Sciatic nerve (tissue), 2 donors: ENCODE data around the gene STRN4. TPM values are rescaled to one million over a fixed set of nuclear protein-coding genes. Genes with fewer than 3 reads are reported as not detected.
A peak's percentile ranks its signal among the peaks of the same experiment; 100 is the strongest.

ENCODE experiments used
- ATAC-seq: fragments of 200-7000 bp; cut with Tn5 transposase; one replicate; pipeline ENCODE4 v1.9.1; 2020; ENCODE audit warnings: mild to moderate bottlenecking, moderate library complexity
- DNase-seq: peaks from one replicate; pipeline ENCODE4 v3.0.0-alpha.2; 2020; ENCODE audit warnings: low spot score
- intact Hi-C: fragments of 100-400 bp; cut with DNase I; formaldehyde crosslinking; loops from one replicate; pipeline ENCODE4 v1.14.2; 2022
- total RNA-seq: library from RNA; stranded (reverse); fragmentation: NEBNext Ultra II Directional; extraction: Animal tissue kit (Norgen Biotek cat#: 25700); gene quantifications from one replicate; pipeline ENCODE4 v1.2.1, GENCODE V29; 2021
- donor health status: DM: no; HTN: no; CAD: no.
- donor health status: DM: no; HTN: no; CAD: no.

The STRN4 gene
- total RNA-seq, 1 donor from 2014 or later = 70.5 TPM

GRCh38 chr19:46729696-46730095, 16.6 kb downstream of the STRN4 start:
- intact Hi-C loops = no loop called here
- DNase-seq (no peak), ATAC-seq (no peak)

DNA sequence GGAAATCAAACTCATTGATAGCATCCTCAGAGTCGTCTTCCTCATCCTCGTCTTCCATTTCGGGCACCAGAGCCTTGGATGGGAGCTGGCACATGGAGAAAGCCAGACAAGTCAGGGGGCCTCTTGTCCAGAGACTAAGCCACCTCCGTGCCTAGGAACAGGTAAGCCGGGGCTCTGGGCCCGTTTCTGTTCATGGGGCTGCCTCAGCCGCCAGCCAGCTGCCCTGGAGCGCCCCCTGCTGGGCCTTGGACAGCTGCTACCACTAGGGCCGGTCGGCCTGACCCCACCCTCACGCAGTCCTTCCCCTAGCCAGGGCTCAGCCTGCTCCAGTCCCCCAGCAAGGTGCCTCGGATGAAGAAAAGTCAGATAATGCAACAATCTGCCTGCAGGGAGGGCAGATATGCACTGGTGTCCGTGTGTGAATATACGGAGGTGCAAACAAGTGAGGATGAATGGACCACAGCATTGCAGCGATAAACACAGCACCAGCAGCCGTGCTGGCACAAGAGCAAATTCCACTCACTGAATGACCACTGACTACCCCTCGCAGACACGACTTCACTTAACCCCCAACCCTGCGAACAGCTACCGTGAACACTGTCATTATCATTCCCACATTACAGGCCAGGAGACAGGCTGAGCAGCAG, 17.4 kb downstream of the STRN4 start:
- DNase-seq = peak; percentile 84
- intact Hi-C loops = no loop called here
- ATAC-seq = peak; percentile 65

- intact Hi-C loops = no loop called here
- ATAC-seq = no peak
- DNase-seq = peak; percentile 56
These were observed 18.0 kb downstream of the STRN4 start for GRCh38 chr19:46728208-46728607.

GRCh38 chr19:46727757-46728156, 18.5 kb downstream of the STRN4 start:
- intact Hi-C loops = no loop called here
- ATAC-seq = no peak
- DNase-seq = no peak

- ATAC-seq (no peak), DNase-seq (peak; percentile 59)
- intact Hi-C loops = no loop called here
These were observed 19.2 kb downstream of the STRN4 start for GRCh38 chr19:46726971-46727501.

- ATAC-seq (no peak), DNase-seq (peak; percentile 55)
- intact Hi-C loops = no loop called here
These were observed 19.7 kb downstream of the STRN4 start for GRCh38 chr19:46726551-46726950.

- ATAC-seq = no peak
- intact Hi-C loops = no loop called here
- no peak for DNase-seq
These were observed 20.3 kb downstream of the STRN4 start for GRCh38 chr19:46725859-46726393.

GRCh38 chr19:46725036-46725820, 21.0 kb downstream of the STRN4 start:
- peak; percentile 57 for DNase-seq
- intact Hi-C loops = no loop called here
- ATAC-seq = no peak

DNA sequence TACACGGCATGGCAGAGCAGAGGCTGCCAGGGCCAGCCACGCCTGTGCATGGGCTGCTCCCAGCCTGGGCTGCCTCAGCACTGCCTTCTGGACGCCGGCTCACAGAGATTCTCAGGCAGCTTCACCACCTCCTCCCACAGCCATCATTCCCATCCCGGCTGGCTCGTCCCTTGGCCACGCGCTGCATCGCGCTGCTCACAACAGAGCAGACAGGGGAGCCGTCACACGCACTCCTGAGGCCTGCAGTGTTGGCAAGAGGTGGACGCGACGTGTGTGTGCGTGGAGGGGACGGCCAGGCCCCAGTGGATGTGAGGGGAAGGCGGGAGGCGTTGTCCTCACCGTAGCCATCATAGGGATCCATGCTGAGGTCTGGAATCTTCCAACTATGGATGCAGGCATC, 21.8 kb downstream of the STRN4 start:
- ATAC-seq = no peak
- intact Hi-C loops = no loop called here

GRCh38 chr19:46723471-46723870, 22.8 kb downstream of the STRN4 start:
- ATAC-seq (no peak), DNase-seq (no peak)
- intact Hi-C loops = no loop called here

More for the DNA sequence above, 21.8 kb downstream of the STRN4 start:
- no peak for DNase-seq

- intact Hi-C loops = no loop called here
- ATAC-seq = no peak
- DNase-seq = no peak
These were observed 23.2 kb downstream of the STRN4 start for GRCh38 chr19:46723023-46723461.

DNA sequence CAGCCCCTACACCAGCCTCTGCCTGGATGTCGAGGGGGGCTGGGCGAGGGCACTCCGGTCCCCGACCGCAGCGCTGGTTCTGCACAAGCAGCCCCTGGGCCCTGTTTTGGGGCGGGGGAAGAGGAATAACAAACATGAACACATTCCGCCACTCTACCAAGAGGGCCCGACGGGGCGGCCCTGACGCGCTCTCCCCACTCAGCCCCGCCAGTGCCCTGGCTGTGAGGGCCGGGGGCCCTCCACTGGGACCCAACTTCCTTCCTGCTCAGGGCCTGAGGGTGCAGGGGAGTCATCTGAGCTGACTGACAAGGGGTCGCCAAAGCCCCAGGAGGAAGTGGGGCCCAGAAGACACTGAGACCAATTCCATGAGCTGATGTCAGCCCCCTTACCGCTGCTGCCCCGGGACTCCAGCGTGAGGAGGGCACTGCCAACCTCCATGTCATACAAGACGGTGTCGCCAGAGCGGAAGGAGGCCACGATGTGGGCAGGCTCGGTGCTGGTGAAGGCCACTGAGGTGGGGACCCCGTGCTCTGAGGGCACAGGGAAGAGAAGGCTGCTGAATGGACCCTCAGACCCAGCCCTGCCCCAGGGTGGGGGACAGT, 23.7 kb downstream of the STRN4 start:
- ATAC-seq (no peak), DNase-seq (peak; percentile 57)
- intact Hi-C loops = no loop called here

GRCh38 chr19:46722004-46722380, 24.3 kb downstream of the STRN4 start:
- ATAC-seq = no peak
- peak; percentile 56 for DNase-seq
- intact Hi-C loops = no loop called here

DNA sequence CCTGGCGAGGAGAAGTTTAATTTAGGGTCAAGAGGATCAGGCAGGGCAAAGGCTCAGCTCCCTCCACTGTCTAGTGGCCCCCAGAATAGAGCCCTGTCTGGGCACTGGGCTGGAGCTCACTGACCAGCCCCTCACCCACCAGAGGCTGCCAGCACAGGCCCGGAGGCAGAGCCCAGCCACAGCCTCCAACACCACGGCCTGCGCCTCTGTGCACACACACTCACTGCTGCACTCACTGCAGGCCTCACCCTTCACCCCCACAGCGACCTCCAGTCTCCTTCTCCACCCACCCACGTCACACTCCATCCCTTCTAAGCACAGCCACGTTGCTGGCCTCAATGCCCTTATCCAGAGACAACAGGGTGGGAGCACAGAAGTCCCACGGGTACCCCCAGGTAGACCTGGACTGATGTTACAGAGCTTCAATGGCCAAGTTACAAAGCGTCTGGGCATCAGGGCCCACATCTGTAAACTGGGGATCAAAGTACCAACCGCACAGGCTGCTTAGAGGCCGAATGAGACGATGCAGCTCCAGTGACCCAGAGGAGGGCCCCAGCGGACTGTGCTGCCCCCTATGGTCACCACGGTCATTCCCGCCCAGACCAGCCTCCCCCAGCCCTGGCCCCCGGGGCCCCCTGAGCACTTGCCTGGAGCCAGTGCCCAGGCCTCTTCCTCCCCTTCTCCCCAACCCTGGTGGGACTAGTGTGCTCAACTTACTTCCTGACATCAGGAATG, 24.8 kb downstream of the STRN4 start:
- peak; percentile 59 for DNase-seq
- intact Hi-C loops = no loop called here
- no peak for ATAC-seq

GRCh38 chr19:46720503-46721239, 25.6 kb downstream of the STRN4 start:
- ATAC-seq (no peak), DNase-seq (no peak)
- intact Hi-C loops = no loop called here

DNA sequence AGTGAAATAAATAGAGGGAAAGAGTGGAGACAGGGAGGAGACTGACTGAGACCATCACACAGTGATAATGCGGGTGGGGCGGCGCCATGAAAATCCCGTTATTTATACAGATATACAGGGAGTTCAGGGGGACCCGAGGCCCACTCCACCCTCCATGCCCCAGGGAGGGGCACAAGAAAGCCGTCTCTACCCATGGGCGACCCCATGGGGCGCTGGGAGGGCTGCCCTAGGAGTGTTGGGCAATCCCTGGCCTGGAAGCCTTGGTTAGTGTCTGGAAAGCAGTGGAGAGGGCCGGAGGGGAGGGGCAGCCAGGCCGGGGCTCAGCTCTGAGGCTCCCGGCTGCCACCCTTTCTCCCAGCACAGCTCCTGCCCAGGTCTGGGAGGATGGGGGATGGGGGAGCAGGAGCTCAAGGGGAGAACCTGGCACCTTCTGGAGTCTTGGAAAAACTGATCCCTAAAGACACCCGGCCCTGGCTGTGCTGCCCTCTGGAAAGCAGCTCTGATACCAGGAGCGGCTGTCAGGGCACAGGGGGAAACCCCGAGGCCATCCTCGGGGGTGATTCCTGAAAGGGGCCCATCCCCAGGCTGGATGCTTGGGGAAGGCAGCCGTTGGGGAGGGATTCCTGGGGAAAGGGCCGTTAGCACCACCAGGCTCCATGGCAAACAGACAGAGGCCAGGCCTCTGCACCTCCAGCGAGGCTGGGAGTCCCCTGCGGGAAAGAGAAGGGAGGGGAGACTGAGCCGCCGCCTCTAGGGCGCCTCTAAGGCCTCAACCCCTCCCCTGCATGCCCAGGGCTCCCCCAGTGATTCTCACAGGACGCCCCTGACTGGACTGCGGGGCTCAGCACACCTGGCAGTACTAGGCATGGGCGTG, 26.4 kb downstream of the STRN4 start:
- ATAC-seq (no peak), DNase-seq (no peak)
- intact Hi-C loops = no loop called here

DNA sequence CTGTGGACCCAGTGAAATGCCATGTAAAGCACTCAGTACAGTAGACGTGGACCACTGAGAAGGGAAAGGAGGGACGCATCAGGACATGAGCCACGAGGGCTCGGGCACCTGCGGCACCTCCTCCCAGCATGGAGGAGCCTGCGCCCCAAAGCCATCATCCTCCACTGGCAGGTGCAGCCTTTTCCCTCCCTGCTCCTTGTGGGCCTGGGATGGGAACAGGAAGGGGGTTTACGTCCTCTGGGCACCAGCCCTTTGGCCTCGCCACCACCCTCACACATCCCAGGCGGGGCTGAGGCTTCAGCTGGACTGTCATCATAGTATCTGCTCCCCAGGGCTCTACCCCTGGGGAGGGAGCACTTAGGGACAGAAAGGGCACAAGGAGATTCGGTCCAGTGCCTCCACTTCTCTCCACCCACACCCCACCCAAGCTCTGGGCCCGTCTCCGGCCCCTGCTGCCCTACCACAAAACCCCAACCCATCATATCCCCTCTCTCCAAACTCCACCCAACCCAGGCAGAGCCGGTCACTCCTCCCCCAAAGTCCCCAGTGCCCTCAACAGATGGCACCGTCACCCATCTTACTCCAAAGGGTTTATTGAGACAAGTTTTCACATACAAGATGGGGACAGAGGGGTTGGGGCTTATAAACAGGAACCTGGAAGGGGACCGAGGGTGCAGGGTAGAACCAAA, 27.2 kb downstream of the STRN4 start:
- ATAC-seq = no peak
- intact Hi-C loops = no loop called here
- no peak for DNase-seq
